ENCODE data around the gene EMX2. TPM values are rescaled to one million over a fixed set of nuclear protein-coding genes. Genes with fewer than 3 reads are reported as not detected.
A peak's percentile ranks its signal among the peaks of the same experiment; 100 is the strongest.

Gene EMX2
- total and polyA plus RNA-seq, 2 donors from 2014 or later: 44.9 to 82.8 TPM

GRCh38 chr10:117565068-117565467 is 22.5 kb downstream of the EMX2 start:
- Histone ChIP-seq H3K4me1 (ENCODE audit: control insufficient read depth in 2 of 3, insufficient read depth in 2 of 3, low read depth in 1 of 3, low read length in 3 of 3) (no peaks in the 10 kb centered on the region), H3K4me3 (ENCODE audit: low read length in 3 of 3) (no peak overlapping the region), H3K27me3 (ENCODE audit: control insufficient read depth, insufficient read depth, low read length) (no peaks in the 10 kb centered on the region), H3K27ac (ENCODE audit: low read depth in 2 of 2, low read length in 2 of 2) (no peak overlapping the region), H3K36me3 (ENCODE audit: control insufficient read depth in 2 of 3, insufficient read depth in 3 of 3, low read length in 3 of 3) (no peaks in the 10 kb centered on the region), H3K9ac (ENCODE audit: low read length in 3 of 3) (no peak overlapping the region), H3K9me3 (ENCODE audit: control insufficient read depth in 2 of 3, insufficient read depth in 1 of 3, low read length in 3 of 3) (no peaks in the 10 kb centered on the region)
- DNase-seq (peak in 2 of 5 donors; percentile 30 to 32), FAIRE-seq (no peak)
- intact Hi-C loops (cut with DNase I): no loop called here
- TF ChIP-seq CTCF (IDR thresholded peaks at IDR 0.05; ENCODE audit: borderline replicate concordance, extremely low read depth, insufficient read depth): no peak

- intact Hi-C loops (cut with DNase I): no loop called here
- no peak overlapping the region for H3K9ac ChIP-seq (ENCODE audit: low read length in 3 of 3)
- no peak for TF ChIP-seq CTCF (IDR thresholded peaks at IDR 0.05; ENCODE audit: borderline replicate concordance, extremely low read depth, insufficient read depth)
- H3K27ac ChIP-seq (ENCODE audit: low read depth in 2 of 2, low read length in 2 of 2): no peak overlapping the region
- no peaks in the 10 kb centered on the region for H3K27me3 ChIP-seq (ENCODE audit: control insufficient read depth, insufficient read depth, low read length)
- peak in 1 of 5 donors; percentile 32 for DNase-seq
- no peaks in the 10 kb centered on the region for H3K4me1 ChIP-seq (ENCODE audit: control insufficient read depth in 2 of 3, insufficient read depth in 2 of 3, low read depth in 1 of 3, low read length in 3 of 3)
- H3K9me3 ChIP-seq (ENCODE audit: control insufficient read depth in 2 of 3, insufficient read depth in 1 of 3, low read length in 3 of 3): no peaks in the 10 kb centered on the region
- FAIRE-seq: no peak
- H3K36me3 ChIP-seq (ENCODE audit: control insufficient read depth in 2 of 3, insufficient read depth in 3 of 3, low read length in 3 of 3): no peaks in the 10 kb centered on the region
- H3K4me3 ChIP-seq (ENCODE audit: low read length in 3 of 3): no peak overlapping the region
Observed at GRCh38 chr10:117568334-117568733, 25.8 kb downstream of the EMX2 start.

- Histone ChIP-seq H3K27me3 (ENCODE audit: control insufficient read depth, insufficient read depth, low read length) (no peaks in the 10 kb centered on the region), H3K4me1 (ENCODE audit: control insufficient read depth in 2 of 3, insufficient read depth in 2 of 3, low read depth in 1 of 3, low read length in 3 of 3) (no peaks in the 10 kb centered on the region), H3K36me3 (ENCODE audit: control insufficient read depth in 2 of 3, insufficient read depth in 3 of 3, low read length in 3 of 3) (no peaks in the 10 kb centered on the region), H3K9ac (ENCODE audit: low read length in 3 of 3) (no peak overlapping the region), H3K9me3 (ENCODE audit: control insufficient read depth in 2 of 3, insufficient read depth in 1 of 3, low read length in 3 of 3) (no peaks in the 10 kb centered on the region), H3K4me3 (ENCODE audit: low read length in 3 of 3) (no peak overlapping the region), H3K27ac (ENCODE audit: low read depth in 2 of 2, low read length in 2 of 2) (no peak overlapping the region)
- FAIRE-seq: no peak
- DNase-seq: peak in 2 of 5 donors; percentile 42 to 55
- intact Hi-C loops (cut with DNase I): no loop called here
- no peak for TF ChIP-seq CTCF (IDR thresholded peaks at IDR 0.05; ENCODE audit: borderline replicate concordance, extremely low read depth, insufficient read depth)
Observed at GRCh38 chr10:117569610-117570390, 27.3 kb downstream of the EMX2 start.
